GM23338 (cell line): ENCODE measurements around the gene TRPC3. TPM values are rescaled to one million over a fixed set of nuclear protein-coding genes. Genes with fewer than 3 reads are reported as not detected.

Experiments
- ATAC-seq: fragments of 200-7000 bp; cut with Tn5 transposase; 3 replicates; pipeline ENCODE4 v1.9.1; 2020
- DNase-seq: peaks from one replicate; pipeline ENCODE4 v3.0.0-alpha.2; 2015; ENCODE audit warnings: low spot score
- H2AFZ ChIP-seq: fragments of 200-600 bp; sonication (generic); 2 replicates; pipeline ENCODE4 v1.8.0; 2016; ENCODE audit warnings: antibody characterized with exemption, mild to moderate bottlenecking, moderate library complexity
- H3F3A ChIP-seq: fragments of 200-600 bp; sonication (generic); replicated peaks from 2 replicates; pipeline ENCODE4 v1.8.0; 2017; ENCODE audit warnings: antibody characterized with exemption, mixed run types, low read depth
- H3K27ac ChIP-seq: fragments of 200-600 bp; sonication (generic); 2 replicates; pipeline ENCODE4 v1.6.1; 2016; ENCODE audit warnings: low read depth
- H3K27me3 ChIP-seq: fragments of 200-600 bp; sonication (generic); 2 replicates; pipeline ENCODE4 v1.8.0; 2016; ENCODE audit warnings: mild to moderate bottlenecking, mixed run types, moderate library complexity; ENCODE audit not compliant: insufficient read depth
- H3K36me3 ChIP-seq: fragments of 200-600 bp; sonication (generic); 2 replicates; pipeline ENCODE4 v1.8.0; 2016; ENCODE audit warnings: mild to moderate bottlenecking; ENCODE audit not compliant: insufficient read depth
- H3K4me1 ChIP-seq: fragments of 200-600 bp; sonication (generic); 2 replicates; pipeline ENCODE4 v1.8.0; 2016; ENCODE audit warnings: mild to moderate bottlenecking, moderate library complexity; ENCODE audit not compliant: insufficient read depth
- H3K4me2 ChIP-seq: fragments of 200-600 bp; sonication (generic); 2 replicates; pipeline ENCODE4 v1.7.1; 2017; ENCODE audit warnings: mixed run types
- H3K4me3 ChIP-seq: fragments of 200-600 bp; sonication (generic); 2 replicates; pipeline ENCODE4 v1.6.1; 2016; ENCODE audit warnings: mixed run types
- H3K79me2 ChIP-seq: fragments of 200-600 bp; sonication (generic); replicated peaks from 2 replicates; pipeline ENCODE4 v1.8.0; 2017; ENCODE audit warnings: mild to moderate bottlenecking; ENCODE audit not compliant: insufficient read depth
- H3K9me2 ChIP-seq: fragments of 200-600 bp; sonication (generic); 2 replicates; pipeline ENCODE4 v1.8.0; 2017; ENCODE audit not compliant: insufficient read depth
- H4K20me1 ChIP-seq: fragments of 200-600 bp; sonication (generic); replicated peaks from 2 replicates; pipeline ENCODE4 v1.8.0; 2017; ENCODE audit warnings: mild to moderate bottlenecking; ENCODE audit not compliant: insufficient read depth
- H3K27ac Mint-ChIP-seq: 2 replicates; pipeline ENCODE4 v1.8.0; 2020; ENCODE audit warnings: inconsistent platforms, mild to moderate bottlenecking, moderate library complexity, mixed read lengths
- H3K27me3 Mint-ChIP-seq: 3 replicates; pipeline ENCODE4 v1.8.0; 2022; ENCODE audit warnings: low read depth, mild to moderate bottlenecking, moderate library complexity, mixed read lengths, inconsistent platforms; ENCODE audit not compliant: insufficient read depth, poor library complexity
- H3K36me3 Mint-ChIP-seq: 3 replicates; pipeline ENCODE4 v1.8.0; 2021; ENCODE audit warnings: low read depth, mild to moderate bottlenecking, inconsistent platforms, moderate library complexity, mixed read lengths
- H3K4me1 Mint-ChIP-seq: 3 replicates; pipeline ENCODE4 v1.8.0; 2020; ENCODE audit warnings: mild to moderate bottlenecking, inconsistent platforms, mixed read lengths
- H3K4me3 Mint-ChIP-seq: 3 replicates; pipeline ENCODE4 v1.8.0; 2021; ENCODE audit warnings: moderate library complexity, mild to moderate bottlenecking, inconsistent platforms, mixed read lengths
- H3K9me3 Mint-ChIP-seq: 3 replicates; pipeline ENCODE4 v1.8.0; 2020; ENCODE audit warnings: moderate library complexity, mild to moderate bottlenecking, inconsistent platforms, mixed read lengths
- CREB1 ChIP-seq: fragments of 250-450 bp; sonication (Bioruptor Pico); IDR thresholded peaks from 2 replicates; pipeline ENCODE4 v1.5.0; 2020; ENCODE audit warnings: low read depth, mild to moderate bottlenecking, moderate library complexity
- CTCF ChIP-seq, 2 experiments: fragments of 200-600 bp in 1 of 2; sonication (generic) in 1 of 2; conservative IDR thresholded peaks; 2 replicates each; pipeline versions ENCODE4 v1.5.1 to v1.6.1; 2016 to 2017; ENCODE audit warnings: antibody characterized with exemption in 2 of 2, low read depth in 2 of 2, mild to moderate bottlenecking in 2 of 2, moderate library complexity in 1 of 2
- EZH2 ChIP-seq: fragments of 200-600 bp; sonication (generic); IDR thresholded peaks from one replicate; pipeline ENCODE4 v1.8.0; 2017; ENCODE audit warnings: antibody characterized with exemption, mild to moderate bottlenecking, low read depth; ENCODE audit not compliant: unreplicated experiment
- EZH2phosphoT487 ChIP-seq: fragments of 200-600 bp; sonication (generic); IDR thresholded peaks from one replicate; pipeline ENCODE4 v1.8.1; 2018; ENCODE audit warnings: antibody characterized with exemption; ENCODE audit not compliant: unreplicated experiment
- JUNB ChIP-seq: IDR thresholded peaks from one replicate; pipeline ENCODE4 v1.6.1; 2016; ENCODE audit warnings: antibody characterized with exemption; ENCODE audit not compliant: unreplicated experiment
- NANOG ChIP-seq: IDR thresholded peaks from 2 replicates; pipeline ENCODE4 v1.6.1; 2016; ENCODE audit warnings: antibody characterized with exemption, borderline replicate concordance
- POLR2AphosphoS5 ChIP-seq: IDR thresholded peaks from 2 replicates; pipeline ENCODE4 v1.6.1; 2016; ENCODE audit warnings: antibody characterized with exemption, low read depth
- ZNF114 ChIP-seq: fragments of 250-450 bp; sonication (Bioruptor Pico); IDR thresholded peaks from 2 replicates; pipeline ENCODE4 v1.5.0; 2020; ENCODE audit warnings: mild to moderate bottlenecking, moderate library complexity
- ZNF331 ChIP-seq: fragments of 250-450 bp; sonication (Bioruptor Pico); IDR thresholded peaks from 2 replicates; pipeline ENCODE4 v1.5.0; 2020; ENCODE audit warnings: low read depth, mild to moderate bottlenecking, moderate library complexity
- polyA plus RNA-seq: library from polyadenylated mRNA; unstranded; fragments of >200 nt; fragmentation: Nextera tagmentation; extraction: Ambion mirVana; gene quantifications from 2 replicates; pipeline ENCODE4 v1.2.1, GENCODE V29; 2016
- total RNA-seq: library from RNA; depleted of rRNA; stranded (reverse); fragments of >200 nt; shearing (Covaris generic); gene quantifications from 2 replicates; pipeline ENCODE4 v1.2.3, GENCODE V29; 2014

The TRPC3 gene
- total and polyA plus RNA-seq, 2 experiments from 2014 or later, result 0.44 to 1.0 TPM

- TF ChIP-seq ZNF114 (CRISPR knock-in tag) (no peak), CREB1 (CRISPR knock-in tag) (no peak), EZH2 (no peak), JUNB (no peak)
- Mint-ChIP-seq H3K36me3 (no peaks in the 10 kb centered on the region), H3K4me1 (no peaks in the 10 kb centered on the region), H3K4me3 (no peak overlapping the region), H3K27me3 (peaks cover 3% of the 10 kb centered on the region), H3K27ac (no peak overlapping the region), H3K9me3 (no peaks in the 10 kb centered on the region)
- H4K20me1 ChIP-seq, result no peaks in the 10 kb centered on the region
- H3K4me3 ChIP-seq, result no peak overlapping the region
- peaks cover 14% of the 10 kb centered on the region for H3K27me3 ChIP-seq
- no peaks in the 10 kb centered on the region for H3F3A ChIP-seq
- no peak for ATAC-seq
- H3K27ac ChIP-seq, result no peak overlapping the region
- no peaks in the 10 kb centered on the region for H3K9me2 ChIP-seq
- H3K4me1 ChIP-seq, result no peaks in the 10 kb centered on the region
- no peak overlapping the region for H2AFZ ChIP-seq
- H3K79me2 ChIP-seq, result no peaks in the 10 kb centered on the region
- H3K4me2 ChIP-seq, result no peak overlapping the region
- H3K36me3 ChIP-seq, result no peaks in the 10 kb centered on the region
- no peak for DNase-seq
These were observed 6.9 kb upstream of the TRPC3 start for GRCh38 chr4:121958777-121959176.

- H3K4me3 ChIP-seq, result no peak overlapping the region
These were observed 5.4 kb upstream of the TRPC3 start for GRCh38 chr4:121957266-121957665.

More at GRCh38 chr4:121957266-121957665, 5.4 kb upstream of the TRPC3 start:
- no peak for DNase-seq
- H2AFZ ChIP-seq, result no peak overlapping the region
- H3K9me2 ChIP-seq, result no peaks in the 10 kb centered on the region
- Mint-ChIP-seq H3K27ac (no peak overlapping the region), H3K4me3 (no peak overlapping the region), H3K36me3 (no peaks in the 10 kb centered on the region; the same call in 2 of the 3 replicates), H3K4me1 (peaks cover 3% of the 10 kb centered on the region; the same call in 2 of the 3 replicates), H3K27me3 (peaks cover 15% of the 10 kb centered on the region), H3K9me3 (no peaks in the 10 kb centered on the region; the same call in 2 of the 3 replicates)
- peaks cover 29% of the 10 kb centered on the region for H3K27me3 ChIP-seq
- no peak overlapping the region for H3K27ac ChIP-seq
- TF ChIP-seq JUNB, result no peak
- no peak for TF ChIP-seq EZH2phosphoT487
- TF ChIP-seq POLR2AphosphoS5, result no peak
- no peak for TF ChIP-seq ZNF331
- TF ChIP-seq CTCF (conservative IDR thresholded peaks at IDR 0.05; ENCODE audit: low read depth in 2 of 2), result no peak
- TF ChIP-seq NANOG, result no peak
- TF ChIP-seq EZH2, result no peak
- TF ChIP-seq ZNF114 (CRISPR knock-in tag), result no peak
- H3K79me2 ChIP-seq, result no peaks in the 10 kb centered on the region
- peaks cover 5% of the 10 kb centered on the region; the same call in 1 of the 2 replicates for H3K4me1 ChIP-seq
- no peaks in the 10 kb centered on the region for H4K20me1 ChIP-seq
- no peaks in the 10 kb centered on the region for H3F3A ChIP-seq
- no peaks in the 10 kb centered on the region for H3K36me3 ChIP-seq
- no peak overlapping the region for H3K4me2 ChIP-seq
- no peak for ATAC-seq
